Nephron (organoid): ENCODE measurements around the gene MOB1A.
"Not testable (repeated sequence)": the region's sequence is repeated elsewhere in the genome, so short reads cannot be mapped to it uniquely, and the experiment has no call there.

Experiments
- H3K27ac Mint-ChIP-seq, 3 experiments: 2 replicates each; pipeline ENCODE4 v1.8.0; 2020; ENCODE audit warnings: mixed read lengths in 3 of 3, mild to moderate bottlenecking in 2 of 3, moderate library complexity in 1 of 3
- H3K27me3 Mint-ChIP-seq: 2 replicates; pipeline ENCODE4 v1.8.0; 2021; ENCODE audit warnings: low read depth, mild to moderate bottlenecking, moderate library complexity, mixed read lengths
- H3K36me3 Mint-ChIP-seq: 2 replicates; pipeline ENCODE4 v1.8.0; 2020; ENCODE audit warnings: low read depth, mixed read lengths
- H3K4me1 Mint-ChIP-seq: 2 replicates; pipeline ENCODE4 v1.8.0; 2020; ENCODE audit warnings: mixed read lengths
- H3K4me3 Mint-ChIP-seq, 3 experiments: 2 replicates each; pipeline ENCODE4 v1.8.0; 2020; ENCODE audit warnings: mild to moderate bottlenecking in 3 of 3, mixed read lengths in 3 of 3, moderate library complexity in 2 of 3
- H3K9me3 Mint-ChIP-seq: 2 replicates; pipeline ENCODE4 v1.8.0; 2020; ENCODE audit warnings: mixed read lengths
- CTCF ChIP-seq, 3 experiments: fragments of 200-600 bp; sonication (generic); IDR thresholded peaks; one replicate each; pipeline ENCODE4 v1.5.0; 2021; ENCODE audit warnings: antibody characterized with exemption in 3 of 3; ENCODE audit not compliant: unreplicated experiment in 3 of 3

MOB1A gene

DNA sequence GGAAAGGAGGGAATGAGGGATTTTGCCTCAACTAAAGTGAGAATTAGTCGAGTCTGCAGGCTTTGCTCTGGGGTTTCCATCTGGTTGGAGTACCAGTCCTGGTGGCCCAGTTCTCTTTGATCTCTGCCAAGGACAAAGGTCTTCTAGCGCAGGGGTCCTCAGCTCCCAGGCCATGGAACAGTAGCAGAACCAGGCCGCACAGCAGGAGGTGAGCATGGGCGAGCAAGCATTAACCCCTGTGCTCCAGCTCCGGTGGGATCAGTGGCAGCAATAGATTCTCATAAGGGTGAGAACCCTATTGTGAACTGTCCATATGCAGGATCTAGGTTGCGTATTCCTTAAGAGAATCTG lies 43.6 kb upstream of the MOB1A start:
- Mint-ChIP-seq H3K27me3 (no peaks in the 10 kb centered on the region), H3K4me1 (peaks cover 7% of the 10 kb centered on the region), H3K27ac (no peak overlapping the region)

GRCh38 chr2:74221604-74222299 lies 43.1 kb upstream of the MOB1A start:
- Mint-ChIP-seq H3K27ac (no peak overlapping the region), H3K4me1 (peaks cover 7% of the 10 kb centered on the region), H3K27me3 (no peaks in the 10 kb centered on the region), H3K36me3 (peaks cover 9% of the 10 kb centered on the region), H3K9me3 (no peaks in the 10 kb centered on the region), H3K4me3 (no peak overlapping the region)
- no peak for TF ChIP-seq CTCF (IDR thresholded peaks at IDR 0.05; ENCODE audit: unreplicated experiment in 3 of 3)

More for the DNA sequence above, 43.6 kb upstream of the MOB1A start:
- peaks cover 9% of the 10 kb centered on the region for H3K36me3 Mint-ChIP-seq
- H3K4me3 Mint-ChIP-seq: no peak overlapping the region
- no peak for TF ChIP-seq CTCF (IDR thresholded peaks at IDR 0.05; ENCODE audit: unreplicated experiment in 3 of 3)
- no peaks in the 10 kb centered on the region for H3K9me3 Mint-ChIP-seq

DNA sequence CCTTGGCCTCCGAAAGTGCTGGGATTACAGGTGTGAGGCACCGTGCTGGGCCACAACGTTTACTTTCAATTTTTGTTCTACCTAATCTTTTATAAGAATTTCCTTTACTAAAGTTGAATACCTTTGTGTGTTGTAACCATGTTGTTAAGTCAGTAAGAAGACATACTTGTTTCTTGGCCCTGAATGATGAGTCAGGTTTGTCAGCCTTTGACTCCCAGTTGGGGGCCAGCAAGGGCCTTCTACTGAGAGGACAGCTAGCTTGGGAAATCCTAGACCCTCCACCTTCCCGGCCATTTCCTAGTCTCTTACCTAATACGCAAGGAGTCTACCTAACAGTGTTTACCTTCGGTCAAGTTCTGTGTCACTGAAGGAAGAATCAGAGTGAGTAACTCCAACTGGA lies 42.4 kb upstream of the MOB1A start:
- no peak overlapping the region for H3K4me3 Mint-ChIP-seq
- no peaks in the 10 kb centered on the region for H3K9me3 Mint-ChIP-seq
- peaks cover under 1% of the 10 kb centered on the region for H3K4me1 Mint-ChIP-seq
- no peak overlapping the region for H3K27ac Mint-ChIP-seq
- TF ChIP-seq CTCF (IDR thresholded peaks at IDR 0.05; ENCODE audit: unreplicated experiment in 3 of 3): no peak
- H3K36me3 Mint-ChIP-seq: peaks cover 10% of the 10 kb centered on the region
- H3K27me3 Mint-ChIP-seq: no peaks in the 10 kb centered on the region

DNA sequence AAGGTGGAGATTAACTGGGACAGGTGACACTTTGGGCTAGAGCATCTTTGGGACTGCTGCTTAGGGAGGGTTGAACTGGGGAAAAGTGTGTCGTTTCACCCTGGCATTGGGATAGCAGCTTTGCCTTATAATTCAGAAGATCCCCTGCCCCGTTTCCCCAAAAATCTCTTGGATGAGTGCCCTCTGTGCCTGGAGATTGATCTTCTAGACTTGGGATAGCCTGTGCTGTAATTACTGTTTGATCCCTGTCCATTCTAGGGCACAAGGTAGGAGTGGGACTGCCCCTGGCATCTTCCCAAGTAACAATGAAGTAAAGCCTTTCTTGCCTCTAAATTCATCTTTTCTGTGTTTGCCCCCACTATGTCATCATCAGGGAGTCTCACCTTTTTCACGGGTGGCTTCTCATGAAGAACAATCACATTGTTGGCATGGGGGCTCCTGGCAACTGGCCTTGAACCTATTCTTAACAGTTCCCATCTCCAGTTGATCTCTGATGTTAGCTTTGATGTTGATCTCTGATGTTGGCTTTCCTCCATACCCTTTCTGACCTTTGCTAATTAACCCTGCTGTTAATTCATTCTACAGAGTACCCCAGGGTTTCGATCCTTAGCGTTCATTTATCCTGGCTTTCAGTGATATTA lies 41.3 kb upstream of the MOB1A start:
- TF ChIP-seq CTCF (IDR thresholded peaks at IDR 0.05; ENCODE audit: unreplicated experiment in 3 of 3): no peak
- Mint-ChIP-seq H3K4me1 (no peaks in the 10 kb centered on the region), H3K9me3 (no peaks in the 10 kb centered on the region), H3K27ac (no peak overlapping the region), H3K36me3 (peaks cover 13% of the 10 kb centered on the region), H3K4me3 (no peak overlapping the region), H3K27me3 (no peaks in the 10 kb centered on the region)

DNA sequence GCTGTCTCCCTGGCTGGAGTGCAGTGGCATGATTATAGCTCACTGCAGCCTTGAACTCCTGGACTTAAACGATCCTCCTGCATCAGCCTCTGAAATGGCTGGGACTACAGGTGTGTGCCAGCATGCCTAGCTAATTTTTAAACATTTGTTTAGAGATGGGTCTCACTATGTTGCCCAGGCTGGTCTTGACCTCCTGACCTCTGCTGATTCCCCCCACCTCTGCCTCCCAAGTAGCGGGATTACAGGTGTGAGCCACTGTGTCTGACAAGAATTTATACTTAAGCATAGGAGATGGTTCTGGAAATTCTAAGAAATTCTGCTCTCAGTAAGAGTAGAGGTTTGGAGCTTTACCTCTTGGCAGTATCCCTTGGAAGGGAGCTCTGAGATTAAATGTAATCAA lies 38.0 kb upstream of the MOB1A start:
- H3K27ac Mint-ChIP-seq: no peak overlapping the region
- H3K9me3 Mint-ChIP-seq: no peaks in the 10 kb centered on the region
- peaks cover 17% of the 10 kb centered on the region for H3K36me3 Mint-ChIP-seq
- no peak for TF ChIP-seq CTCF (IDR thresholded peaks at IDR 0.05; ENCODE audit: unreplicated experiment in 3 of 3)
- H3K4me1 Mint-ChIP-seq: no peaks in the 10 kb centered on the region
- H3K4me3 Mint-ChIP-seq: no peak overlapping the region
- no peaks in the 10 kb centered on the region for H3K27me3 Mint-ChIP-seq

GRCh38 chr2:74215771-74216170 lies 37.1 kb upstream of the MOB1A start:
- H3K27me3 Mint-ChIP-seq, H3K27ac Mint-ChIP-seq, H3K4me3 Mint-ChIP-seq, H3K4me1 Mint-ChIP-seq, H3K9me3 Mint-ChIP-seq: not testable (repeated sequence)
- peaks cover 17% of the 10 kb centered on the region for H3K36me3 Mint-ChIP-seq
